Ramos (cell line): Measurements from ENCODE around the gene VAT1L.

Experiments used
- in situ Hi-C: fragments of 300-500 bp; cut with MboI; formaldehyde crosslinking; loops from one replicate; pipeline ENCODE4 v1.14.3; 2022; ENCODE audit warnings: low sequenced_read_pairs; ENCODE audit not compliant: unreplicated experiment

VAT1L gene

GRCh38 chr16:77827032-77827431 lies 38.7 kb downstream of the VAT1L start:
- in situ Hi-C loops = no loop called here

GRCh38 chr16:77833921-77834634 lies 45.7 kb downstream of the VAT1L start:
- in situ Hi-C loops = no loop called here

- in situ Hi-C loops = no loop called here
Observed at GRCh38 chr16:77834635-77835540, 46.5 kb downstream of the VAT1L start.

GRCh38 chr16:77836801-77837200 lies 48.4 kb downstream of the VAT1L start:
- in situ Hi-C loops = no loop called here

GRCh38 chr16:77838597-77839255 lies 50.4 kb downstream of the VAT1L start:
- in situ Hi-C loops = no loop called here

- in situ Hi-C loops = no loop called here
Observed at GRCh38 chr16:77840093-77840492, 51.7 kb downstream of the VAT1L start.

GRCh38 chr16:77840673-77841501 lies 52.5 kb downstream of the VAT1L start:
- in situ Hi-C loops = no loop called here

- in situ Hi-C loops = no loop called here
Observed at GRCh38 chr16:77841502-77841763, 53.1 kb downstream of the VAT1L start.

GRCh38 chr16:77842468-77842867 lies 54.1 kb downstream of the VAT1L start:
- in situ Hi-C loops = no loop called here

- in situ Hi-C loops = no loop called here
Observed at GRCh38 chr16:77843405-77843804, 55.0 kb downstream of the VAT1L start.

- in situ Hi-C loops = no loop called here
Observed at GRCh38 chr16:77844801-77845200, 56.4 kb downstream of the VAT1L start.

GRCh38 chr16:77849646-77850258 lies 61.4 kb downstream of the VAT1L start:
- in situ Hi-C loops = no loop called here

GRCh38 chr16:77850636-77851333 lies 62.4 kb downstream of the VAT1L start:
- in situ Hi-C loops = no loop called here

- in situ Hi-C loops = no loop called here
Observed at GRCh38 chr16:77853161-77853560, 64.8 kb downstream of the VAT1L start.

- in situ Hi-C loops = no loop called here
Observed at GRCh38 chr16:77856438-77857160, 68.2 kb downstream of the VAT1L start.

GRCh38 chr16:77858060-77858459 lies 69.7 kb downstream of the VAT1L start:
- in situ Hi-C loops = no loop called here

- in situ Hi-C loops = no loop called here
Observed at GRCh38 chr16:77859493-77860232, 71.3 kb downstream of the VAT1L start.

- in situ Hi-C loops = no loop called here
Observed at GRCh38 chr16:77860953-77861352, 72.6 kb downstream of the VAT1L start.
